Activated CD4-positive, CD25-positive, alpha-beta regulatory T cell treated with anti-CD3 and anti-CD28 coated beads, Interleukin-2, amount 50 U/mL, for 72 hours (primary cell): ENCODE data around the gene FASTKD3.

Experiments
- DNase-seq: peaks from one replicate; pipeline ENCODE4 v3.0.0; 2021

FASTKD3 gene

GRCh38 chr5:7878381-7878873 is 9.6 kb upstream of the FASTKD3 start:
- DNase-seq: no peak

- no peak for DNase-seq
These were observed 9.0 kb upstream of the FASTKD3 start for GRCh38 chr5:7877851-7878250.

DNA sequence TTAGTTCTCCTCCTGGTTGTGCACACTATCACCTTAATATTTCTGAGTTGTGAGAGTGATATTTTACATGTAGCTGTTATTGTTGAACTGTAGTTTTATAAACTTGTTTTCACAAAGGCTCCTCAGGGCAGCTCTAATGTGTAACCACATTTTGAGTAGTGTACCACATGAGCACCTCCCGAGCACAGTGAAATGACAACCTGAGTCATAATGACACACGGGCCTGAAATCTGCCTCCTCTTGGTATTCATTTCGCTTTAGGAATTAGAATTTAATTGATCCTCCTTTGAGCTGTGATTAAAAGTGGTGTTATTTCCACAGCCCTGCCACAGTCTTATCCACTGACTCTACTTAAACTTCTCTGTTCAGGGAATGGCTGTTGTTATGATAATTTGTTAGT is 8.0 kb upstream of the FASTKD3 start:
- DNase-seq: no peak

GRCh38 chr5:7875151-7875550 is 6.3 kb upstream of the FASTKD3 start:
- DNase-seq: no peak

DNA sequence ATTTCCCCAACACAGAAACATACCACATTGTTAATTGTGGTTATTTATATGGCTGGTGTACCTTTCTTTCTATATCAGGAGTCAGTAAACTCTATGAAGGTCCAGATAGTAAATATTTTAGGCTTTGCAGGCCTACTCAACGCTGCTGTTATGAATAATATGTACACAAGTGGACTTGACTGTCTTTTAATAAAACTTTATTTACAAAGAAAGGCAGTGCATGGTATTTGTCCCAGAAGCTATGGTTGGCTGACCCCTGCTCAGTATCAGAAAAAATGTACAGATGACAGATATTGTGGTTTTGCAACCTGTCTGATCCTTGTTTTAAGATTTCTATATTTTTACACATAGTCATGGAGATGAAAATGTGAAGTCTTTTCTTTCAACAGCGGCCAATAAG is 5.8 kb upstream of the FASTKD3 start:
- DNase-seq: no peak

DNA sequence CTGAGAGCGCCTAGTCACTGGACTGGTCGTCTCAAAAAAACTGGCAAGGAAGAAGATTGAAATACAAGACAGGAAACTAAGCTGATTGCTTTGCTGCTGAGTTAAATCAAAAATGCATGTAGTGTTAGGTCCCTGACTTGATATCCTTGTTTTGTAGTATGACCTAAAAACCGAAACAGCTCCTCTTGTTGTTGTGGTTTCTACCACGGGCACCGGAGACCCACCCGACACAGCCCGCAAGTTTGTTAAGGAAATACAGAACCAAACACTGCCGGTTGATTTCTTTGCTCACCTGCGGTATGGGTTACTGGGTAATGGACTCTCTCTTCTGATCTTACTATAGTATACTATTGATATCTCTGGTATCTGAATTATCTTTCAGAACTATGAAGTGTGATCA is 4.4 kb upstream of the FASTKD3 start:
- no peak for DNase-seq

DNA sequence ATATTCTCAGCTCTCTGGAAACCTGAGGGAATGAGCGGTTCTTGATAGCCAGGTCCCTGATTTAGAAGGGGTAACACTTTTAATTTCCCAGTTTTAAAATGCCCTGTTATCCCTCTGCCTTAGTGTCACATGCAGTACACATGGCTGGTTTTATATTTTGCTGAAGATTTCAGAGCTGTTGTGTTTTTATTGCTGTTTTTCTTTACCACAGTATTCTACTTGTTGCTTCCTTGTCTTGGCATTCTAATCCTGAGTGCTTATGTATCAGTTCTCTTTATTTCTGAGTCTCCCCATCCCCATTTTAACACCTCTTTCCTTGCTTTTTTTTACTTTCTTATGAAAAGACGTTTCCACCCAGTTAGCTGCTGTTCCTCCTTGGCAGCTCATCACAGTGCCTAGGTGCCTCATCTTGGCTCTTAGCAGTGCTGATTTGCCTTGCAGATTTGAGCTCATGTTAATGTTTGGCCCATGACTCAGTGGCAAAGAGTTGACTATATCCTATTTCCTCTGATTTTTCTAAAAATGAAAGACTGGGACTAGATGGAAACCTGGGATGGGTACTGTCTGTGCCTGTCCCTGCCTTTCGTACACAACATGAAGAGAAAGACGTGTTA is 3.8 kb upstream of the FASTKD3 start:
- no peak for DNase-seq

GRCh38 chr5:7871653-7872052 is 2.8 kb upstream of the FASTKD3 start:
- no peak for DNase-seq

DNA sequence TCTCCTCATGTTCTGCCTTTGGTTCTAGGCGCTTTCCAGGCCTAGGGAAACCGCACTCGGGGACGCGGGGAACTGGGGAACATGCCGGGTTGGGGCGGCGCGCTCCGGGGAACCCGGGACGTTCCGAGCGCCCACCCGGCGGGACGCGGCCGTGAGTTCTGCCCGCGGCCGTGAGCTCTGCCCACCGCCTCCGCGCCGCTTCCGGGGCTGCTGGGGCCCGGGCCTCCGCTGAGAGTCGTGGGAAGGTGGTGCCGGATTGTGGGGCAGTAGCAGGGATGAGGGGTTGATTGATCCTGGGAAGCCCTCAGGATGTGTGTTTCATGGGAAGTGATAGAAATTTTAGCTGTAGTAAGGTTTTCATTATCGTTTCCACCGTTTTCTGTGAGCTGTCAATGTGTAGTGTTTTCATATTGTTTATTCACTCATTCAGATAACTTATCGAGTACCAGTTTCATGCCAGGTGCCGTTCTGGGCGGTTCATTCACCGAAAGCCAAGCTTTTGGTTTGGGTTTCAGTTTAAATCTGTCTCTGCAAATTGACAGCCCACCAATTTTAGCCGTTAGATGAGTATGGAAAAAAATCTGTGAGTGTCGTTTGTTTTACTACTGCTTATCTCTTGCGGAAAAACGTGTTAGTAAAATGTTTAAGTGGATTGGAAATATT is 774 bp upstream of the FASTKD3 start:
- no peak for DNase-seq

GRCh38 chr5:7868427-7868772 is 431 bp downstream of the FASTKD3 start:
- no peak for DNase-seq

DNA sequence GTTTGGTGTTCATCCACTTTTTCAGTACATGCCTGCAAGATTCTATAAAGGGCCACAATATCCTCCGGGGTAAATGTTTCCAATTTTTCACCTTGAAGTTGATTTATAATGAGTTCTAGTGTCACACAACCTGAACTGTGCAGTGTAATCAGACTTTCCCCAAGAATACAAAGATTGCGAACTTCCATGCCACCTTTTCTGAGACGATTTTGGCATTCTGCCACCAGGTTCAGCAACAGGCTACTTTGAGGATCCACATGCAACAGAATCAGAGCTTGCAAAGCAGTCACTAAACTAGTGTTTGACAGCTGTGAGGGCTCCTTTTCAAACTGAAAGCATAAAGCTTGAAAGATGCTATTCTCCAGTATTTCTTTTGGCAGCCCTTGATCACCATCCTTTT is 1.6 kb downstream of the FASTKD3 start:
- no peak for DNase-seq

DNA sequence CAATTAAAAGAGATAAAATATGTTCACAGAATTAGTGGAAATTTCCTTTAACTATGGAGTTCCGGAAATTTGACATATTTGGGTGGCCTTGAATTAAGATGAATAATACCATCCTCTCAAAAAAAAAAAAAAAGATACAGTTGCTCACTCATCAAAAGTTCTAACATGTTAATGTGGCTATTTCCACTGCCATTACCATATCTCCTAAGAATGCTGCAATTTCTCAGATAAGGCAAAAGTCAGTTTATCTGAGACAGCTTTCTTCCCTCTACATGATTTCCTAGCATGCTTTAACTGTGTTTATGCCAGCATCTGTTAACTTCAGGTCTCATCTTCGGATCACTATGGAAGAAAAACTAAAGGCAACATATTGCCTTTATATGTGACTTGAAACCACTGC is 2.6 kb downstream of the FASTKD3 start:
- no peak for DNase-seq

GRCh38 chr5:7857926-7858632 is 10.8 kb downstream of the FASTKD3 start:
- DNase-seq: no peak

GRCh38 chr5:7857361-7857760 is 11.5 kb downstream of the FASTKD3 start:
- no peak for DNase-seq

DNA sequence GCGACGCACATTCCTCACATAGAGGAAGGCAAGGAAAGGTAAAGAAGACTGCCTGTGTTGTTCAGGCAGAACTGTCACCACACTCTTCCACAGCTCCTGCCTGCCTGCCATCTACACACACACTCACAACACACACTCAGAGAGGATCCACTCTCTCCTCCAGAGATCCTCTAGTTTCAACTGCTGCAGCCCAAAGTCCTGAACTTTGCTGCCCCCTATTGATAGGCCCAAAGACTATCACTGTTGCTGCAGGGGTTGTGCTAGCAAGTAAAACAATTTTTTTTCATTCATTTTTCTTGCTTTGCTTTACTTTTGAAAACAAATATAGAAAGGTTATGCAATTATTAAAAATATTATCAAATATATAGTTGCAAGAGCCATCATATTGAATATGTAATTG is 12.0 kb downstream of the FASTKD3 start:
- no peak for DNase-seq

DNA sequence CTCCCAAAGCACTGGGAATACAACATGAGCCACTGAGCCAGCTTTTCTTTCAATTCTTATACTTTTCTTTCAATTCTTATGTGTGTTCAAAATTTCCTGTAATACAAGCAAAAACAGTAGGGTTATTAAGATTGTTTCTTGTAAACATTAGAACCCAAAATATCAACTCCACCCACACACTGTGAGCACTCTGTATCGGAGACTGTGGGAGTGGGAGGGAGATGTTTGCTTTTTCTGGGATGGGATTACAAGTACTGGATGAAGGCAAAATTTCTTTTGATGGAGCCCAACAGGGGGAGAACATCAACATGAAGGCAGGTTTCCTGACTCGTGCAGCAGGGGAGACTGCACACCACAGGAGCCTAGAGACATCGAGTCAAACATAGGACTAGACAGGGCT is 13.2 kb downstream of the FASTKD3 start:
- no peak for DNase-seq

GRCh38 chr5:7852988-7853387 is 15.8 kb downstream of the FASTKD3 start:
- no peak for DNase-seq

GRCh38 chr5:7852542-7852941 is 16.3 kb downstream of the FASTKD3 start:
- no peak for DNase-seq

DNA sequence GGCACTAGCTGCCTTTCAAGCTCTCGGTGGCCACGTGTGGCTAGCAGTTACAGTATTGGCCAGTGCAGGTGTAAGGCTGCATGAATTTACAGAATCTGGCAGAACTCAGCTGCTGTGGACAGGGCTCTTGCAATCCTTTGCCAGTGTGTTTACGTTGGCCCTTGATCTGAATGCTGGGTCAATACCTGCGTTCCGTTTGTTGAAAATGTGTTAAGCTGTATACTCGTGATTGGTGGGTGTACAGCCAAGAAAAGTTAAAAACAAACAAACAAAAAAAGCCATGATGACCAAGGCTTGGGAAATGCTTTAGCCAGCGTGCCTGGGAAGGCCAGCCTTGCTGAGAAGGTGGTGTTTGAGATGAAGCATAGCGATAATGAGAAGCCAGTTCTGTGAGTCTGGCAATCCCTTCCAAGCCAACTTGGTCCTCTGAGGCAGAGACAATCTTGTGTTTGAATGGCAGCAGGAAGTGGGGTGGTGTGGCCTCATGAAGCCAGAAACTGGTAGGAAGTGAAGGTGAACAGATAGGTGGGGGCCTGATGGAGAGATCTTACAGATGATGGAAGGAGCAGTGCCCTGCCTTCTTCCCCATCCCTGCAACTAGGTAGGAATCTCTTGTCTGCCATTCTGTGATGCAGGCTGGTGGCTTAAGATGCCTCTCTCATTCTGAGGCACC is 17.1 kb downstream of the FASTKD3 start:
- DNase-seq: no peak

GRCh38 chr5:7851240-7851592 is 17.6 kb downstream of the FASTKD3 start:
- no peak for DNase-seq

- no peak for DNase-seq
These were observed 18.2 kb downstream of the FASTKD3 start, which contains the start of gene CFAP90 for GRCh38 chr5:7850395-7851239. Gene CFAP90, minus strand, starts transcription at chr5:7851133. Its CDS starts 112 bp downstream, at chr5:7851021.

- no peak for DNase-seq
These were observed 19.0 kb downstream of the FASTKD3 start for GRCh38 chr5:7849681-7850394.
